PC-3 (cell line): ENCODE measurements around the gene EEIG1. TPM values are rescaled to one million over a fixed set of nuclear protein-coding genes. Genes with fewer than 3 reads are reported as not detected.
A peak's percentile ranks its signal among the peaks of the same experiment; 100 is the strongest.

Source experiments
- ATAC-seq: fragments of 200-7000 bp; cut with Tn5 transposase; 2 replicates; pipeline ENCODE4 v1.9.1; 2020; ENCODE audit warnings: mild to moderate bottlenecking, moderate library complexity
- BruUV-seq: library from RNA; stranded (reverse); fragments of 400-500 nt; replicated peaks from 2 replicates; lab custom pipeline; 2021; lab: Mats Ljungman, UMichigan
- CTCF ChIA-PET: fragments of 300-600 bp; sonication (Branson Sonifier 250); formaldehyde crosslinking; loops from one replicate; lab custom pipeline; 2022; ENCODE audit warnings: antibody characterized with exemption; lab: Charles Lee
- POLR2A ChIA-PET: fragments of 300-600 bp; sonication (Branson Sonifier 250); formaldehyde crosslinking; loops from one replicate; lab custom pipeline; 2022; ENCODE audit warnings: antibody characterized with exemption; ENCODE audit not compliant: unreplicated experiment; lab: Charles Lee
- DNase-seq: peaks from one replicate; pipeline ENCODE4 v3.0.0-alpha.2; 2015
- H2AFZ ChIP-seq: fragments of 300-600 bp; sonication (generic); 2 replicates; pipeline ENCODE4 v1.6.0; 2016; ENCODE audit warnings: antibody characterized with exemption, low read length
- H3F3A ChIP-seq: fragments of 300-600 bp; sonication (generic); one replicate; pipeline ENCODE4 v1.6.0; 2017; ENCODE audit warnings: antibody characterized with exemption, low read length, control low read depth, mild to moderate bottlenecking; ENCODE audit not compliant: unreplicated experiment
- H3K27ac ChIP-seq: fragments of 300-600 bp; sonication (generic); 2 replicates; pipeline ENCODE4 v1.5.1; 2016; ENCODE audit warnings: mild to moderate bottlenecking, low read length
- H3K27me3 ChIP-seq: fragments of 300-600 bp; sonication (generic); 2 replicates; pipeline ENCODE4 v1.6.1; 2016; ENCODE audit warnings: low read length, mixed read lengths
- H3K36me3 ChIP-seq: fragments of 300-600 bp; sonication (generic); 2 replicates; pipeline ENCODE4 v1.6.1; 2016; ENCODE audit warnings: low read depth, mixed run types, low read length, mixed read lengths
- H3K4me1 ChIP-seq: fragments of 300-600 bp; sonication (generic); 2 replicates; pipeline ENCODE4 v1.5.1; 2016; ENCODE audit warnings: low read length; ENCODE audit not compliant: insufficient read depth
- H3K4me2 ChIP-seq: fragments of 300-600 bp; sonication (generic); 2 replicates; pipeline ENCODE4 v1.6.0; 2016; ENCODE audit warnings: low read length
- H3K4me3 ChIP-seq: fragments of 300-600 bp; sonication (generic); 2 replicates; pipeline ENCODE4 v1.5.1; 2016; ENCODE audit warnings: mild to moderate bottlenecking, low read length, mixed read lengths
- H3K79me2 ChIP-seq: fragments of 300-600 bp; sonication (generic); 2 replicates; pipeline ENCODE4 v1.6.1; 2017; ENCODE audit warnings: low read length, mixed read lengths
- H3K9ac ChIP-seq: fragments of 300-600 bp; sonication (generic); 2 replicates; pipeline ENCODE4 v1.6.0; 2016; ENCODE audit warnings: mild to moderate bottlenecking, low read length
- H3K9me2 ChIP-seq: fragments of 300-600 bp; sonication (generic); replicated peaks from 2 replicates; pipeline ENCODE4 v1.6.1; 2016; ENCODE audit warnings: mixed run types, low read length, mixed read lengths
- H3K9me3 ChIP-seq: fragments of 300-600 bp; sonication (generic); 2 replicates; pipeline ENCODE4 v1.6.1; 2016; ENCODE audit warnings: low read length, mixed read lengths
- H4K20me1 ChIP-seq: fragments of 300-600 bp; sonication (generic); 2 replicates; pipeline ENCODE4 v1.6.1; 2016; ENCODE audit warnings: low read length, mixed read lengths
- EZH2 ChIP-seq: fragments of 300-600 bp; sonication (generic); IDR thresholded peaks from one replicate; pipeline ENCODE4 v1.6.1; 2017; ENCODE audit warnings: antibody characterized with exemption, mild to moderate bottlenecking, low read length; ENCODE audit not compliant: unreplicated experiment
- EZH2phosphoT487 ChIP-seq: fragments of 300-600 bp; sonication (generic); IDR thresholded peaks from 2 replicates; pipeline ENCODE4 v1.6.1; 2018; ENCODE audit warnings: mild to moderate bottlenecking, antibody characterized with exemption, low read length, borderline replicate concordance
- intact Hi-C: fragments of 100-400 bp; cut with micrococcal nuclease; formaldehyde crosslinking; loops from 2 replicates; pipeline ENCODE4 v1.9.0; 2023
- total RNA-seq: library from RNA; depleted of rRNA; stranded (reverse); fragments of >200 nt; gene quantifications from 2 replicates; pipeline ENCODE4 v1.2.3, GENCODE V29; 2014
- TF ChIP-seq, protein P1 (sequence below): fragments of 300-600 bp; sonication (generic); conservative IDR thresholded peaks from 2 replicates; pipeline ENCODE4 v1.5.1; 2017; ENCODE audit warnings: antibody characterized with exemption, low read depth, mild to moderate bottlenecking, low read length

EEIG1 gene
- total RNA-seq, 1 experiment from 2014 or later: 10.8 TPM

DNA sequence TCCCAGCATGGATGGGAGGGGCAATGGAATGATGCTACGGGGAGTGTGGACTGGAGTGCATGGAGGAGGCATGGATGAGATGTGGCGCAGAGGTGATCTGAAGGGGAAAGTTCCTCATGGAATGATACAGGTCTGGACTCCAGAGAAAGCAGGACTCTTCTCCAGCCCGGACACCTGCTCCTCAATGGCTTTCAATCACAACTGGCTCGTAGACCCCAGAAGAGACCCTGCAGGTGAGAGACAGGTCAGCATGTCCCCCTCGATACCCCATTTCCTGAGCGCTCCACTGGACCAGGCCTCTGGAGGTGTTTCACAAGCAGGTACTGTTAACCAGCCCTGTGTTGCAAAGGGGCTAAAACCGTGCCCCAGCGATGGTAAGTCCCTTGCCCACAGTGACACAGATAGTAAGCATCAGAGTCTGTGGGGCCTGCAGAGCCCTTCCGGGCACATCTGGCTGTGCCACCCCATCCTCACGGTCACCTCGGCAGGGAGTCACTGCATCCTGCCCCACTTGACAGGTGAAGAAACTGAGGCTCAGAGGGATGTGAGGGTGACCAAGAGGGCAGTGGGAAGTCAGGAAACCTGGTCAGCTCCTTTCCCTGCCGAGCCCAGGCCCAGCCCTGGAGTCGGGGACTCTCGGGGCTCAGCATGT lies 37.7 kb downstream of the EEIG1 start:
- H3K79me2 ChIP-seq: no peaks in the 10 kb centered on the region
- TF ChIP-seq, protein P1, sequence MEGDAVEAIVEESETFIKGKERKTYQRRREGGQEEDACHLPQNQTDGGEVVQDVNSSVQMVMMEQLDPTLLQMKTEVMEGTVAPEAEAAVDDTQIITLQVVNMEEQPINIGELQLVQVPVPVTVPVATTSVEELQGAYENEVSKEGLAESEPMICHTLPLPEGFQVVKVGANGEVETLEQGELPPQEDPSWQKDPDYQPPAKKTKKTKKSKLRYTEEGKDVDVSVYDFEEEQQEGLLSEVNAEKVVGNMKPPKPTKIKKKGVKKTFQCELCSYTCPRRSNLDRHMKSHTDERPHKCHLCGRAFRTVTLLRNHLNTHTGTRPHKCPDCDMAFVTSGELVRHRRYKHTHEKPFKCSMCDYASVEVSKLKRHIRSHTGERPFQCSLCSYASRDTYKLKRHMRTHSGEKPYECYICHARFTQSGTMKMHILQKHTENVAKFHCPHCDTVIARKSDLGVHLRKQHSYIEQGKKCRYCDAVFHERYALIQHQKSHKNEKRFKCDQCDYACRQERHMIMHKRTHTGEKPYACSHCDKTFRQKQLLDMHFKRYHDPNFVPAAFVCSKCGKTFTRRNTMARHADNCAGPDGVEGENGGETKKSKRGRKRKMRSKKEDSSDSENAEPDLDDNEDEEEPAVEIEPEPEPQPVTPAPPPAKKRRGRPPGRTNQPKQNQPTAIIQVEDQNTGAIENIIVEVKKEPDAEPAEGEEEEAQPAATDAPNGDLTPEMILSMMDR: peak; percentile 1; the same call in 1 of the 2 replicates
- no peak for TF ChIP-seq EZH2phosphoT487
- DNase-seq: no peak
- H2AFZ ChIP-seq: no peak overlapping the region
- no TSS peak for BruUV-seq
- H3K4me2 ChIP-seq: no peak overlapping the region
- no peak overlapping the region for H3K27ac ChIP-seq
- H3K4me3 ChIP-seq: no peak overlapping the region
- POLR2A ChIA-PET: interaction anchor here (0.5 kb wide), 1 partner anchor 167 kb away, joined by 21 read pairs; no protein-coding TSS in a partner anchor
- H3K9me3 ChIP-seq: no peaks in the 10 kb centered on the region
- H3F3A ChIP-seq: no peaks in the 10 kb centered on the region
- H3K27me3 ChIP-seq: no peaks in the 10 kb centered on the region
- no peaks in the 10 kb centered on the region for H4K20me1 ChIP-seq
- no peak for ATAC-seq
- intact Hi-C loops: loop anchor here (2.0 kb wide), 2 partner anchors 36 to 92 kb away; no protein-coding TSS in a partner anchor
- H3K4me1 ChIP-seq: no peaks in the 10 kb centered on the region
- H3K9me2 ChIP-seq: no peaks in the 10 kb centered on the region
- no peaks in the 10 kb centered on the region for H3K36me3 ChIP-seq
- H3K9ac ChIP-seq: no peak overlapping the region
- CTCF ChIA-PET: interaction anchor here (0.5 to 1.7 kb wide), 3 partner anchors 37 to 92 kb away, joined by 3 to 13 read pairs (median 4); partner anchors contain the start of gene EEIG1

DNA sequence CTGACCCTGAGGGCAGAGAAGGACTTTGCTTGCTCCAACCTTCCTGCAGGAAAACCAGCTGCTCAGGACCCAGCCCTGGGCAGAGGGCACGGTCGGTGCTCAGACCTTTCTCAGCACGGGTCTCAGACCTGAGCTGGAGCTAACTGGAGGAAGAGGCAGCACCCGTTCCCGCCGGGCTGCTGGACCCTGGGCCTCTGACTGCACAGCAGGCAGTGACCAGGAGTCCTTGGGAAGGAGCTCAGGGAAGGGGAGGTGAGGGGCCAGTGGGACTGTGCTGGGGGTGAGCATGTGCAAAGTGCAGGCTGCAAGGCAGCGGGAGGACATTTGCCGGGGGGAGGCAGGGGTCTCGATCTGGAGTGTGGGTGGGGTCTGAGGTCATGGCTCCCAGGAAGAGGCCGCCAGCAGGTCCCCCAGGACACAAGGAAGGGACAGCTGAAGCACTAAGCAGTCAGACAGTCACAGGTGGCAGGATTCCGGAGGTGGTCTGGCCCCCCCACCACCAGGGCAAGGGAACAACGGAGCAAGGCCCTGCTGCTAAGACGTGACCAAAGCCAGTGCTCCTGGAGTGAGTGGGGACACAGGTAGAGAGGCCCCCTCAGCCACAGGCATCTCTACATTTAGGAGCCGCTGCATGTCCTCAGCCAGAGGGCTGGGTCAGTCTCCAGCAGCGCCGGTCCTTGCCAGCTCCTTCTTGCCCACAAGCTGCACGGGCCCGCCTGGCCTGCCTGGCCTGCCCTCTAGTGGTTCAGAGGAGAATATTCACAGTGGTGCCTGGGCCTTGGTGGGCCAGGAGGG lies 38.4 kb downstream of the EEIG1 start:
- TF ChIP-seq EZH2: no peak
- TF ChIP-seq, protein P1: peak; percentile 82
- TF ChIP-seq EZH2phosphoT487: no peak
- Histone ChIP-seq H4K20me1 (no peaks in the 10 kb centered on the region), H3K36me3 (no peaks in the 10 kb centered on the region), H3K9me2 (no peaks in the 10 kb centered on the region), H3K4me3 (no peak overlapping the region), H3K4me1 (no peaks in the 10 kb centered on the region), H3K27me3 (no peaks in the 10 kb centered on the region), H3K9me3 (no peaks in the 10 kb centered on the region), H3K9ac (no peak overlapping the region), H3F3A (no peaks in the 10 kb centered on the region), H3K4me2 (no peak overlapping the region), H3K79me2 (peaks cover 1% of the 10 kb centered on the region), H3K27ac (no peak overlapping the region), H2AFZ (no peak overlapping the region)
- POLR2A ChIA-PET: no interaction called here
- no TSS peak for BruUV-seq
- CTCF ChIA-PET: interaction anchor here (0.5 to 1.0 kb wide), 3 partner anchors 38 to 93 kb away, joined by 3 to 4 read pairs (median 3); partner anchors contain the start of gene EEIG1
- intact Hi-C loops: loop anchor here (2.0 kb wide), 2 partner anchors 36 to 92 kb away; no protein-coding TSS in a partner anchor
- ATAC-seq: peak; percentile 47; the same call in 1 of the 2 replicates
- peak; percentile 51 for DNase-seq
